Neutrophil (primary cell): ENCODE measurements around the gene FARP2.

Experiments used
- H3K27ac ChIP-seq: fragments of 200-600 bp; sonication (generic); 2 replicates; pipeline ENCODE4 v1.5.1; 2016; ENCODE audit warnings: mild to moderate bottlenecking, moderate library complexity
- H3K27me3 ChIP-seq: fragments of 200-600 bp; sonication (generic); 2 replicates; pipeline ENCODE4 v1.6.0; 2016; ENCODE audit warnings: mild to moderate bottlenecking
- H3K36me3 ChIP-seq: fragments of 200-600 bp; sonication (generic); 2 replicates; pipeline ENCODE4 v1.5.1; 2017
- H3K4me1 ChIP-seq, 2 experiments: fragments of 200-600 bp in 1 of 2; sonication (generic) in 1 of 2; 1 replicate in 1 of 2; 2 replicates in 1 of 2; pipeline versions ENCODE4 v1.5.1 to v1.6.1; 2013 to 2016; ENCODE audit warnings: low read depth in 1 of 2, low read length in 1 of 2, mild to moderate bottlenecking in 1 of 2, moderate library complexity in 1 of 2; ENCODE audit not compliant: control insufficient read depth in 1 of 2, insufficient read depth in 1 of 2
- H3K4me3 ChIP-seq, 2 experiments: fragments of 200-600 bp in 1 of 2; sonication (generic) in 1 of 2; 1 replicate in 1 of 2; 2 replicates in 1 of 2; pipeline ENCODE4 v1.5.1; 2013 to 2016; ENCODE audit warnings: low read depth in 1 of 2, low read length in 1 of 2, mild to moderate bottlenecking in 1 of 2, moderate library complexity in 1 of 2
- H3K9me3 ChIP-seq: fragments of 200-600 bp; sonication (generic); 2 replicates; pipeline ENCODE4 v1.5.1; 2016
- CTCF ChIP-seq: fragments of 200-600 bp; sonication (generic); IDR thresholded peaks from 2 replicates; pipeline ENCODE4 v1.5.1; 2016; ENCODE audit warnings: antibody characterized with exemption

Gene FARP2

GRCh38 chr2:241456546-241456945, 100.5 kb downstream of the FARP2 start:
- H3K4me1 ChIP-seq: no peaks in the 10 kb centered on the region
- H3K36me3 ChIP-seq: no peaks in the 10 kb centered on the region
- peaks cover 92% of the 10 kb centered on the region for H3K27me3 ChIP-seq
- H3K27ac ChIP-seq: no peak overlapping the region
- no peak for TF ChIP-seq CTCF
- no peaks in the 10 kb centered on the region for H3K9me3 ChIP-seq
- H3K4me3 ChIP-seq: no peak overlapping the region

GRCh38 chr2:241458687-241459086, 102.6 kb downstream of the FARP2 start:
- Histone ChIP-seq H3K4me1 (no peaks in the 10 kb centered on the region), H3K27me3 (peaks cover 79% of the 10 kb centered on the region), H3K4me3 (no peak overlapping the region), H3K27ac (no peak overlapping the region), H3K9me3 (no peaks in the 10 kb centered on the region), H3K36me3 (no peaks in the 10 kb centered on the region)
- TF ChIP-seq CTCF: no peak

GRCh38 chr2:241459520-241459919, 103.4 kb downstream of the FARP2 start:
- no peak overlapping the region for H3K27ac ChIP-seq
- no peaks in the 10 kb centered on the region for H3K36me3 ChIP-seq
- no peak overlapping the region for H3K4me3 ChIP-seq
- H3K27me3 ChIP-seq: peaks cover 78% of the 10 kb centered on the region
- no peak for TF ChIP-seq CTCF
- no peaks in the 10 kb centered on the region for H3K9me3 ChIP-seq
- H3K4me1 ChIP-seq: no peaks in the 10 kb centered on the region

GRCh38 chr2:241460631-241461030, 104.5 kb downstream of the FARP2 start:
- Histone ChIP-seq H3K4me3 (no peak overlapping the region), H3K27ac (no peak overlapping the region), H3K36me3 (no peaks in the 10 kb centered on the region), H3K27me3 (peaks cover 77% of the 10 kb centered on the region), H3K4me1 (no peaks in the 10 kb centered on the region), H3K9me3 (no peaks in the 10 kb centered on the region)
- TF ChIP-seq CTCF: no peak

GRCh38 chr2:241461693-241462677, 105.9 kb downstream of the FARP2 start:
- H3K27ac ChIP-seq: no peak overlapping the region
- H3K36me3 ChIP-seq: no peaks in the 10 kb centered on the region
- TF ChIP-seq CTCF: no peak
- no peaks in the 10 kb centered on the region for H3K9me3 ChIP-seq
- peaks cover 71% of the 10 kb centered on the region for H3K27me3 ChIP-seq
- H3K4me1 ChIP-seq: no peaks in the 10 kb centered on the region
- no peak overlapping the region for H3K4me3 ChIP-seq
